B cell (primary cell): ENCODE measurements around the gene TMEM86B. TPM values are rescaled to one million over a fixed set of nuclear protein-coding genes. Genes with fewer than 3 reads are reported as not detected.

Source experiments
- ATAC-seq: fragments of 200-7000 bp; cut with Tn5 transposase; one replicate; pipeline ENCODE4 v1.10.0; 2021; ENCODE audit warnings: low read depth, mild to moderate bottlenecking, moderate number of reproducible peaks, moderate library complexity
- CTCF ChIA-PET: fragments of 350-600 bp; sonication (Branson Sonifier 250); formaldehyde crosslinking; loops from one replicate; lab custom pipeline; 2021; ENCODE audit warnings: antibody characterized with exemption, inconsistent platforms; lab: Charles Lee
- POLR2A ChIA-PET: fragments of 350-600 bp; sonication (Branson Sonifier 250); formaldehyde crosslinking; loops from one replicate; lab custom pipeline; 2021; ENCODE audit warnings: antibody characterized with exemption; lab: Charles Lee
- DNase-seq: peaks from one replicate; pipeline ENCODE4 v3.0.0; 2013
- H2AFZ ChIP-seq: 2 replicates; pipeline ENCODE4 v1.6.1; 2012; ENCODE audit warnings: mild to moderate bottlenecking, low read depth, low read length; ENCODE audit not compliant: insufficient read depth, poor library complexity, severe bottlenecking
- H3K27ac ChIP-seq, 2 donors: 1 replicate in 1 of 2; 2 replicates in 1 of 2; pipeline ENCODE4 v1.5.1; 2012 to 2013; ENCODE audit warnings: low read length in 2 of 2, mild to moderate bottlenecking in 2 of 2, moderate library complexity in 1 of 2
- H3K27me3 ChIP-seq, 4 experiments: fragments of 200-600 bp in 1 of 4; sonication (generic) in 1 of 4; replicated peaks in 1 of 4; 1 replicate in 2 of 4; 2 replicates in 2 of 4; pipeline versions ENCODE4 v1.6.1 to v1.7.0; 2013 to 2016; ENCODE audit warnings: low read length in 3 of 4, mild to moderate bottlenecking in 2 of 4, mixed read lengths in 1 of 4, moderate library complexity in 1 of 4; ENCODE audit not compliant: insufficient read depth in 4 of 4, control insufficient read depth in 3 of 4; ENCODE audit errors: control extremely low read depth in 1 of 4
- H3K36me3 ChIP-seq, 2 experiments: replicated peaks in 1 of 2; 1 replicate in 1 of 2; 2 replicates in 1 of 2; pipeline versions ENCODE4 v1.6.1 to v1.7.1; 2013; ENCODE audit warnings: low read length in 1 of 2; ENCODE audit not compliant: insufficient read depth in 2 of 2, control insufficient read depth in 1 of 2; ENCODE audit errors: control extremely low read depth in 1 of 2, extremely low read depth in 1 of 2
- H3K4me1 ChIP-seq, 2 donors: fragments of 200-600 bp in 1 of 2; sonication (generic) in 1 of 2; 1 replicate in 1 of 2; 2 replicates in 1 of 2; pipeline versions ENCODE4 v1.5.1 to v1.6.1; 2013 to 2017; ENCODE audit warnings: low read length in 2 of 2; ENCODE audit not compliant: control insufficient read depth in 2 of 2, insufficient read depth in 2 of 2
- H3K4me2 ChIP-seq: replicated peaks from 2 replicates; pipeline ENCODE3; 2012; ENCODE audit warnings: mild to moderate bottlenecking, low read depth, low read length; ENCODE audit not compliant: poor library complexity, severe bottlenecking
- H3K4me3 ChIP-seq, 5 experiments: fragments of 200-600 bp in 1 of 5; sonication (generic) in 1 of 5; 1 replicate in 3 of 5; 2 replicates in 2 of 5; pipeline versions ENCODE4 v1.5.1 to v1.7.0; 2011 to 2016; ENCODE audit warnings: low read length in 4 of 5, mild to moderate bottlenecking in 4 of 5, low read depth in 2 of 5, control low read depth in 1 of 5, moderate library complexity in 1 of 5; ENCODE audit not compliant: insufficient read depth in 1 of 5; ENCODE audit errors: control extremely low read depth in 1 of 5, extremely low read depth in 1 of 5
- H3K79me2 ChIP-seq: fragments of 200-600 bp; sonication (generic); one replicate; pipeline ENCODE4 v1.6.0; 2016; ENCODE audit warnings: low read length; ENCODE audit not compliant: control insufficient read depth, insufficient read depth
- H3K9ac ChIP-seq: fragments of 200-600 bp; sonication (generic); 2 replicates; pipeline ENCODE4 v1.6.1; 2017; ENCODE audit warnings: mild to moderate bottlenecking, low read length, moderate library complexity
- H3K9me3 ChIP-seq, 3 donors: one replicate each; pipeline versions ENCODE4 v1.6.1 to v1.7.1; 2013; ENCODE audit warnings: low read length in 2 of 3; ENCODE audit not compliant: control insufficient read depth in 2 of 3, insufficient read depth in 1 of 3; ENCODE audit errors: control extremely low read depth in 1 of 3
- H4K20me1 ChIP-seq: 2 replicates; pipeline ENCODE4 v1.6.0; 2012; ENCODE audit warnings: mild to moderate bottlenecking, low read length; ENCODE audit not compliant: insufficient read depth, control insufficient read depth, poor library complexity, severe bottlenecking
- H3K27ac Mint-ChIP-seq: one replicate; pipeline ENCODE4 v1.8.0; 2021; ENCODE audit warnings: mixed read lengths
- H3K27me3 Mint-ChIP-seq: one replicate; pipeline ENCODE4 v1.8.0; 2021; ENCODE audit warnings: mixed read lengths
- H3K4me1 Mint-ChIP-seq: one replicate; pipeline ENCODE4 v1.8.0; 2021; ENCODE audit warnings: mixed read lengths
- H3K4me3 Mint-ChIP-seq: one replicate; pipeline ENCODE4 v1.8.0; 2021; ENCODE audit warnings: mixed read lengths
- H3K9me3 Mint-ChIP-seq: one replicate; pipeline ENCODE4 v1.8.0; 2022; ENCODE audit warnings: mixed read lengths; ENCODE audit not compliant: insufficient read depth
- EZH2 ChIP-seq: IDR thresholded peaks from 2 replicates; pipeline ENCODE4 v1.6.1; 2012; ENCODE audit warnings: borderline replicate concordance, low read depth, mild to moderate bottlenecking, moderate library complexity, low read length; ENCODE audit not compliant: insufficient read depth, poor library complexity, severe bottlenecking
- WGBS: methylation state at CpG from one replicate; pipeline ENCODE4 v1.1.5; 2013; ENCODE audit warnings: missing lambda C conversion rate; ENCODE audit not compliant: insufficient coverage; 5-methylcytosine and 5-hydroxymethylcytosine counted together
- intact Hi-C: fragments of 100-400 bp; cut with micrococcal nuclease; formaldehyde crosslinking; loops from one replicate; pipeline ENCODE4 v1.10.0; 2022
- polyA plus RNA-seq: library from polyadenylated mRNA; depleted of rRNA; stranded (reverse); fragments of >200 nt; gene quantifications from 2 replicates; pipeline ENCODE4 v1.2.3, GENCODE V29; 2012
- total RNA-seq, 2 donors: library from RNA; stranded (reverse); fragments of 120-200 nt in 1 of 2; gene quantifications; 1 replicate in 1 of 2; 2 replicates in 1 of 2; pipeline versions ENCODE4 v1.2.3 to v1.2.4, GENCODE V29; 2013 to 2022
- TF ChIP-seq, protein P1 (sequence below): fragments of 200-600 bp; IDR thresholded peaks from one replicate; pipeline ENCODE4 v1.8.0; 2022; ENCODE audit warnings: antibody characterized with exemption, mild to moderate bottlenecking

The TMEM86B gene
- total and polyA plus RNA-seq, 2 donors (not counting 1 experiment from before 2014, with no cell fraction given): 13.6 to 20.7 TPM

DNA sequence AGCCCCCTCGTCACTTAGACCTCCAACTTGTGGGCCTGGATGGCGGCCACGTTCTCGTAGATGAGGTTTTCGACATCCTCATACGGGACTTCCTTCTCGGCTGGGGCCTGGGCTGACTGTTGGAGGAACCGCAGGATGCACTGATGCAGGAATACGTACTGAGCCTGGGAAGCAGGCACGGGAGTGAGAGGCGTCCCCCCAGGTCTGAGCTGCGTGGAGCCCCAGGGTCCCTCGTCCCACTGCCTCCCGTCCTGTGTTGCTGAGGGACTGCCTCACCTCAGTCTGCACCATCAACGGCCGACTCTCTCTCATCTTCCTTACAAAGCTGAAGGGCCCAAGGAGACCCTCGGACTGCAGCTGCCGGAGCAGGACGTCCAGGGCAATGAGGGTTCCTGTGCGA is 46.8 kb downstream of the TMEM86B start:
- Histone ChIP-seq H2AFZ (no peak overlapping the region), H3K27me3 (peaks cover 0 to 77% (median 34%) of the 10 kb centered on the region in 4 experiments), H3K79me2 (no peaks in the 10 kb centered on the region), H4K20me1 (no peaks in the 10 kb centered on the region), H3K9ac (no peak overlapping the region), H3K4me3 (no peak overlapping the region), H3K4me2 (no peak overlapping the region), H3K9me3 (peaks cover 0 to 41% (median 0%) of the 10 kb centered on the region in 3 donors), H3K4me1 (peaks cover 22 to 29% of the 10 kb centered on the region in 2 donors), H3K36me3 (no peaks in the 10 kb centered on the region), H3K27ac (no peak overlapping the region)
- POLR2A ChIA-PET: interaction anchor here (0.5 kb wide), 1 partner anchor 94 kb away, joined by 4 read pairs; no protein-coding TSS in a partner anchor
- no peak for DNase-seq
- CTCF ChIA-PET: interaction anchor here (0.6 to 0.9 kb wide), 2 partner anchors 323 to 700 kb away, joined by 3 to 5 read pairs; no protein-coding TSS in a partner anchor
- WGBS: 74% methylated on average over 17 of the region's 20 CpGs
- TF ChIP-seq, protein P1, sequence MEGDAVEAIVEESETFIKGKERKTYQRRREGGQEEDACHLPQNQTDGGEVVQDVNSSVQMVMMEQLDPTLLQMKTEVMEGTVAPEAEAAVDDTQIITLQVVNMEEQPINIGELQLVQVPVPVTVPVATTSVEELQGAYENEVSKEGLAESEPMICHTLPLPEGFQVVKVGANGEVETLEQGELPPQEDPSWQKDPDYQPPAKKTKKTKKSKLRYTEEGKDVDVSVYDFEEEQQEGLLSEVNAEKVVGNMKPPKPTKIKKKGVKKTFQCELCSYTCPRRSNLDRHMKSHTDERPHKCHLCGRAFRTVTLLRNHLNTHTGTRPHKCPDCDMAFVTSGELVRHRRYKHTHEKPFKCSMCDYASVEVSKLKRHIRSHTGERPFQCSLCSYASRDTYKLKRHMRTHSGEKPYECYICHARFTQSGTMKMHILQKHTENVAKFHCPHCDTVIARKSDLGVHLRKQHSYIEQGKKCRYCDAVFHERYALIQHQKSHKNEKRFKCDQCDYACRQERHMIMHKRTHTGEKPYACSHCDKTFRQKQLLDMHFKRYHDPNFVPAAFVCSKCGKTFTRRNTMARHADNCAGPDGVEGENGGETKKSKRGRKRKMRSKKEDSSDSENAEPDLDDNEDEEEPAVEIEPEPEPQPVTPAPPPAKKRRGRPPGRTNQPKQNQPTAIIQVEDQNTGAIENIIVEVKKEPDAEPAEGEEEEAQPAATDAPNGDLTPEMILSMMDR: no peak
- no peak for TF ChIP-seq EZH2
- intact Hi-C loops: no loop called here
- peaks cover 24% of the 10 kb centered on the region for H3K4me1 Mint-ChIP-seq
- H3K9me3 Mint-ChIP-seq: no peaks in the 10 kb centered on the region
- no peak for ATAC-seq
- no peak overlapping the region for H3K27ac Mint-ChIP-seq
- H3K4me3 Mint-ChIP-seq: no peak overlapping the region
- peaks cover 47% of the 10 kb centered on the region for H3K27me3 Mint-ChIP-seq
